Thyroid gland (tissue), 4 donors: ENCODE data around the gene RIN1. TPM values are rescaled to one million over a fixed set of nuclear protein-coding genes. Genes with fewer than 3 reads are reported as not detected.

Experiments used
- DNase-seq, 2 donors: peaks; one replicate each; pipeline ENCODE4 v3.0.0-alpha.2; 2019
- H3K27ac ChIP-seq, 3 donors: fragments of 200-600 bp; sonication (generic); 1 replicate in 2 of 3; 2 replicates in 1 of 3; pipeline ENCODE4 v1.5.1; 2016 to 2019; ENCODE audit warnings: mild to moderate bottlenecking in 1 of 3, moderate library complexity in 1 of 3
- H3K27me3 ChIP-seq: fragments of 200-600 bp; sonication (generic); one replicate; pipeline ENCODE4 v1.5.1; 2019
- H3K36me3 ChIP-seq, 2 donors: fragments of 200-600 bp; sonication (generic); one replicate each; pipeline ENCODE4 v1.5.1; 2016 to 2019
- H3K4me1 ChIP-seq, 2 donors: fragments of 200-600 bp; sonication (generic); one replicate each; pipeline ENCODE4 v1.5.1; 2017 to 2019
- H3K4me3 ChIP-seq, 3 donors: fragments of 200-600 bp; sonication (generic); replicated peaks in 1 of 3; 1 replicate in 2 of 3; 2 replicates in 1 of 3; pipeline ENCODE4 v1.5.1; 2016; ENCODE audit warnings: mild to moderate bottlenecking in 1 of 3
- H3K9me3 ChIP-seq: fragments of 200-600 bp; sonication (generic); one replicate; pipeline ENCODE4 v1.5.1; 2017
- CTCF ChIP-seq, 6 experiments: fragments of 200-600 bp in 3 of 6; fragments of 450-650 bp in 3 of 6; sonication (generic) in 3 of 6; IDR thresholded peaks; one replicate each; pipeline ENCODE4 v1.5.1; 2016 to 2019; ENCODE audit warnings: antibody characterized with exemption in 6 of 6, mild to moderate bottlenecking in 2 of 6, inconsistent platforms in 1 of 6, moderate library complexity in 1 of 6
- POLR2A ChIP-seq, 2 donors: fragments of 450-650 bp; IDR thresholded peaks; one replicate each; pipeline ENCODE4 v1.6.1; 2017; ENCODE audit warnings: antibody characterized with exemption in 2 of 2, mild to moderate bottlenecking in 2 of 2, moderate library complexity in 1 of 2
- WGBS, 2 donors: methylation state at CpG; one replicate each; pipeline ENCODE4 v1.1.5; 2017; 5-methylcytosine and 5-hydroxymethylcytosine counted together
- intact Hi-C: fragments of 100-400 bp; cut with DNase I; formaldehyde crosslinking; loops from one replicate; pipeline ENCODE4 v1.15.1; 2023
- total RNA-seq, 4 donors: library from RNA; depleted of rRNA; stranded (reverse); fragments of >200 nt; gene quantifications; one replicate each; pipeline ENCODE4 v1.2.3, GENCODE V29; 2016

Gene RIN1
- total RNA-seq, 4 donors from 2014 or later: 1.3 to 7.9 (median 2.2) TPM

GRCh38 chr11:66344550-66345315 lies 8.5 kb upstream of the RIN1 start, which contains the start of gene BRMS1:
Gene BRMS1, minus strand, starts transcription at chr11:66345104. Its CDS starts 2,870 bp downstream, at chr11:66342234.
- peak; percentile 98 to 99 for DNase-seq
- Histone ChIP-seq H3K4me3 (peak within 1 kb of the TSS; percentile 81 to 92 (median 90)), H3K27ac (peak within 1 kb of the TSS; percentile 61 to 81 (median 64)), H3K9me3 (no peaks in the 10 kb centered on the region), H3K36me3 (peaks cover 20 to 23% of the 10 kb centered on the region in 2 donors), H3K27me3 (no peaks in the 10 kb centered on the region), H3K4me1 (peaks cover 27 to 30% of the 10 kb centered on the region in 2 donors)
- TF ChIP-seq POLR2A (IDR thresholded peaks at IDR 0.05) (peak in 1 of 2 donors; percentile 80), CTCF (IDR thresholded peaks at IDR 0.05) (peak in 4 of 6 experiments; percentile 14 to 43 (median 28))
- intact Hi-C loops: no loop called here
- 0 to 3% methylated on average over 9 to 18 of the region's 59 CpGs for WGBS, 2 donors

GRCh38 chr11:66343176-66343575 lies 6.9 kb upstream of the RIN1 start:
- intact Hi-C loops: no loop called here
- peaks cover 26 to 31% of the 10 kb centered on the region in 2 donors for H3K36me3 ChIP-seq
- TF ChIP-seq CTCF (IDR thresholded peaks at IDR 0.05): no peak
- no peak for TF ChIP-seq POLR2A (IDR thresholded peaks at IDR 0.05)
- DNase-seq: no peak
- no peaks in the 10 kb centered on the region for H3K9me3 ChIP-seq
- no peak overlapping the region for H3K27ac ChIP-seq
- no peaks in the 10 kb centered on the region for H3K27me3 ChIP-seq
- WGBS, 2 donors: 93 to 95% methylated on average over 8 of the region's 8 CpGs
- H3K4me1 ChIP-seq: peaks cover 27 to 30% of the 10 kb centered on the region in 2 donors
- H3K4me3 ChIP-seq: no peak overlapping the region

- Histone ChIP-seq H3K36me3 (peaks cover 31 to 32% of the 10 kb centered on the region in 2 donors), H3K4me3 (no peak overlapping the region), H3K9me3 (no peaks in the 10 kb centered on the region), H3K27ac (no peak overlapping the region), H3K27me3 (no peaks in the 10 kb centered on the region), H3K4me1 (peaks cover 29 to 30% of the 10 kb centered on the region in 2 donors)
- WGBS, 2 donors: 94 to 95% methylated on average over 18 to 21 of the region's 21 CpGs
- DNase-seq: no peak
- TF ChIP-seq CTCF (IDR thresholded peaks at IDR 0.05): no peak
- no peak for TF ChIP-seq POLR2A (IDR thresholded peaks at IDR 0.05)
- intact Hi-C loops: no loop called here
Observed at GRCh38 chr11:66341502-66342126, 5.4 kb upstream of the RIN1 start.

- peaks cover 31 to 32% of the 10 kb centered on the region in 2 donors for H3K36me3 ChIP-seq
- H3K27me3 ChIP-seq: no peaks in the 10 kb centered on the region
- intact Hi-C loops: no loop called here
- TF ChIP-seq POLR2A (IDR thresholded peaks at IDR 0.05) (no peak), CTCF (IDR thresholded peaks at IDR 0.05) (no peak)
- WGBS, 2 donors: 96 to 97% methylated on average over 19 to 24 of the region's 28 CpGs
- H3K4me1 ChIP-seq: peaks cover 28% of the 10 kb centered on the region in 2 donors
- H3K9me3 ChIP-seq: no peaks in the 10 kb centered on the region
- no peak for DNase-seq
- H3K27ac ChIP-seq: no peak overlapping the region
- no peak overlapping the region for H3K4me3 ChIP-seq
Observed at GRCh38 chr11:66340596-66341501, 4.6 kb upstream of the RIN1 start.
